G401.6 (cell line): ENCODE data around the gene SLC35F3.

Experiments
- FAIRE-seq: peaks from 2 replicates; lab custom pipeline; 2012; peaks lifted over from hg19 to GRCh38; lab: Jason Lieb, UNC

Gene SLC35F3

GRCh38 chr1:234369784-234370183 is 465.3 kb downstream of the SLC35F3 start:
- no peak for FAIRE-seq

DNA sequence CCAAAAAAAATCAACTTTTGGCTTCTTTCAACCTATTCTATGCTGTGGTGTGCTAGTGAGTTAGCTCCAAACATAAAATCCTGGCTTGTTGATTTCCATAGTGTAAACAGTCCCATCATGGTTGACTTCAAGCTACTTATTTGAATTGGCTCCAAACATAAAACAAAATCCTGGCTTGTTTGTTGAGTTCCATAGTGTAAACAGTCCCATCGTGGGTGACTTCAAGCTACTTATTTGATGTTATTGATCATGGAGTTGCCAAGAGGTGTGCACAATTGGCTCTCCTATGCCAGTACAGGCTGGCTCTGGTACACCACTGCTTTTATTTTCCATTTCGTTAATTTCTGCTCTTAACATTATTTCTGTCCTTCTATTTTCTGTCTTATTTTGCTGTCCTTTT is 466.9 kb downstream of the SLC35F3 start:
- FAIRE-seq: no peak

DNA sequence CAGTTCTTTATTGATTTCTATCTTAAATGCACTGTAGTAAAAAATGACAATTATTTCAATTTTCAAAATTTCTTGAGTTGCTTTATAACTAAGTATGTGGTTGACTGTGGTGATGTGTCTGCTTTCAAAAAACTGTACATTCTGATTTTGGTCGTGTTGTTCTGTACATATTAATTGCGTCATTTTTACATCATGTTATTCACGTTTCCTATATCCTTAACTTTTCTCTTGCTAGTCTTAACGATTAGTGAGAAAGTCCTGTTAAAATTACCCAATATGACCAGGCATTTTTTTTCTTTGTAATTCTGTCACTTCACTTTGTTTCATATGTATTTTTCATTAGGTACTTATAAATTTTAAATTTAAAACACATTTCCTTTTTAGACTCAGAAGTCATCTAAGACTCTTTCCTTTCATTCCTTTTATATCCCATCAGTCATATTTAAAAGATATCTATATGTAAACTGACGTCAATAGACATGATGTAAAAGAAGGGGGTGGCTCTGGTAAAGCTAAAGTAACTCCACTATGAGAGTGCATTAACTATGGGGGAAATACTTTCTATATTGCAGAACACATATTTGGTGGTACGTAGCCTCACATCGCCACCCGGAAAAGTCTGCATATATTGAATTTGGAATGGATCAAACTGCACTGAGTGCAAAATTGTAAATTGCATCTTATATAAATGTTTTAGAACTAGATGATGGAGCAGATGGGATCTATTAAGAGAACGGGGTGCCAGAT is 467.7 kb downstream of the SLC35F3 start:
- FAIRE-seq: no peak

- peak; percentile 92 for FAIRE-seq
Measured at GRCh38 chr1:234373064-234373958, 468.8 kb downstream of the SLC35F3 start, which contains the start of gene COA6. TSS of gene COA6 (plus strand) at chr1:234373456. CDS start at chr1:234373467, 11 bp downstream.

GRCh38 chr1:234373959-234374254 is 469.4 kb downstream of the SLC35F3 start:
- FAIRE-seq: no peak
